NCI-H2196 (cell line): ENCODE results near the gene ABLIM3.
"Not testable (repeated sequence)": the region's sequence is repeated elsewhere in the genome, so short reads cannot be mapped to it uniquely, and the experiment has no call there.

Source experiments
- DNase-seq: peaks from one replicate; lab custom pipeline; 2025; ENCODE audit not compliant: unreplicated experiment; lab: John Stamatoyannopoulos, UW

The ABLIM3 gene

GRCh38 chr5:149185067-149185466 lies 43.8 kb downstream of the ABLIM3 start:
- no peak for DNase-seq

DNA sequence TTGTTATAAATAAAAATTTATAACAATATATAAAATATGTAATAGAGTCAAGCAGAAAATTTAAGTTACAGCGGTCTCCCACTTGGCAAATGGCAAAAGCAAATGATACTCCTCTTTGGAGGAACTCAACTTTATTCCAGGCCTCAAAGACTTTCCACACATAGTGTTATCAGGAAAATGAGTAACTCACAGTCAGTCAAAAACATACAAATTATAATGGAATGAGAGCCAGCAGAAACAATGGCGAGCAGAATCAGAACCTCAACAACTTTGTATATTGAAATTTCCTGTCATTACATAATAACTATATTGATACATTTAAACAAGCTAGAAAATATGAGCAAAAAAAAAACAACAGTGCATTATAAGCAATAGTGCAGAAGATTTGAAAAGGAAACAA lies 45.2 kb downstream of the ABLIM3 start:
- no peak for DNase-seq

- DNase-seq = not testable (repeated sequence)
Measured at GRCh38 chr5:149187617-149188016, 46.3 kb downstream of the ABLIM3 start.

GRCh38 chr5:149188383-149188782 lies 47.1 kb downstream of the ABLIM3 start:
- DNase-seq = no peak

GRCh38 chr5:149195337-149195887 lies 54.1 kb downstream of the ABLIM3 start:
- no peak for DNase-seq

DNA sequence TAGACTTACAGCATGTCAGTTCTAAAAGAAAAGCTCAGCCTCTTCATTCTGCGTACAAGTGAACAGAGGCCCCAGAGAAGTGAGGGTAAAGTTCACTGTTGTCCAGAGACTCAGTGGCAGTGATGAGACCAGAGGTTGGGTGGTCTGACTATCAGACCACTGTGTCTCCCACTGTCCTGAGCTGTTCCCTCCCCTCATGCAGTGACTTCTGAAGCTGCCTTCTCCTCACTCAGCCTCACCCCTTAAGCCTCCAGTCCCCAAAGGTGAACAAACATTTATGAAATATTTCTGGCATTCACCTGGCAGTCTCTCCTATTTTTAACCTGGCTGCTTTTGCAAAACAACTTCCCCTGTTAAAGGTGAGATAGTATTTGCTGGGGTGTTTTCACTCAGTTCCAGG lies 54.7 kb downstream of the ABLIM3 start:
- DNase-seq = no peak

DNA sequence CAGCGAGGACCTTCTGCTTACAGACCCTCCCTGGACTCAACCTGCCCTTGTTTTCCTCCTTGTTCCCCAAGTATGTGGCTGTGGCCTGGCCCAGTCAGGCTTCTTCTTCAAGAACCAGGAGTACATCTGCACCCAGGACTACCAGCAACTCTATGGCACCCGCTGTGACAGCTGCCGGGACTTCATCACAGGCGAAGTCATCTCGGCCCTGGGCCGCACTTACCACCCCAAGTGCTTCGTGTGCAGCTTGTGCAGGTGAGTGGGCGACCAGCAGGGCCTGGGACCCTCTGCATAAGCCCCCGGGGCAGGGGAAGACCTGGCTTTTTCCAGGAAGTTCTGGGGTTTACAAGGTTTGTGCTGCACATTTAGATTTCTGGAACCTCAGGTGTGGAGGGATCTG lies 56.9 kb downstream of the ABLIM3 start:
- DNase-seq = no peak

- DNase-seq = no peak
Measured at GRCh38 chr5:149200355-149200754, 59.1 kb downstream of the ABLIM3 start.

GRCh38 chr5:149201121-149201637 lies 59.9 kb downstream of the ABLIM3 start:
- DNase-seq = no peak

DNA sequence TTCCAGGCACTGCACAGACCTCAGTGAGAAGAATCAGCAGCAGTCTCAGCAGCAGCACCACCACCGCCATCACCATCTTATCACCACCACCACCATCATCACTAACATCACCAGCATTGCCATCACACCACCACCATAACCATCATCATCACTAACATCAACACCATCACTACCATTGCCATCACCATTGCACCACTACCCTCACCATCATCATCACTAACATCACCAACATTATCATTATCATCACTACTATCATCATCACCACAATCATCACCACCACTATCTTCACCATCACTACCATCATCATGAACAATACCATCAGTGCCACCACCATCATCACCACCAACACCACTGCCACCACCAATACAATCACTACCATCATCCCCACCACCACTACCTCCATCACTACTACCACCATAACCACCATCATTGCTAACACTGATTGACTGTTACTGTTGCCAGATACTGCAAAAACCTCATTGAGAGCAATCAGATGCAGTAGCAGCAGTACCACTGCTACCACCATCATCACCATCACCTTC lies 61.7 kb downstream of the ABLIM3 start:
- no peak for DNase-seq

- no peak for DNase-seq
Measured at GRCh38 chr5:149203921-149204441, 62.7 kb downstream of the ABLIM3 start.

GRCh38 chr5:149205625-149206523 lies 64.6 kb downstream of the ABLIM3 start:
- DNase-seq = no peak

- no peak for DNase-seq
Measured at GRCh38 chr5:149206524-149207141, 65.3 kb downstream of the ABLIM3 start.

GRCh38 chr5:149207831-149208230 lies 66.5 kb downstream of the ABLIM3 start:
- no peak for DNase-seq

- no peak for DNase-seq
Measured at GRCh38 chr5:149210225-149210624, 68.9 kb downstream of the ABLIM3 start.

- no peak for DNase-seq
Measured at GRCh38 chr5:149210968-149211490, 69.7 kb downstream of the ABLIM3 start.

GRCh38 chr5:149211566-149211965 lies 70.3 kb downstream of the ABLIM3 start:
- no peak for DNase-seq

- no peak for DNase-seq
Measured at GRCh38 chr5:149212198-149212951, 71.1 kb downstream of the ABLIM3 start.

GRCh38 chr5:149213264-149213880 lies 72.1 kb downstream of the ABLIM3 start:
- DNase-seq = no peak

GRCh38 chr5:149215478-149216090 lies 74.3 kb downstream of the ABLIM3 start:
- DNase-seq = no peak
